Mammary epithelial cell (primary cell): ENCODE data around the gene KCNIP1.

ENCODE experiments used
- CTCF ChIP-seq, 2 donors: IDR thresholded peaks in 1 of 2; conservative IDR thresholded peaks in 1 of 2; 2 replicates each; pipeline ENCODE4 v1.5.1; 2011 to 2012; ENCODE audit warnings: inconsistent platforms in 2 of 2, low read length in 2 of 2, mild to moderate bottlenecking in 2 of 2, control low read depth in 1 of 2, low read depth in 1 of 2; ENCODE audit not compliant: insufficient read depth in 1 of 2; ENCODE audit errors: extremely low read depth in 1 of 2
- EZH2 ChIP-seq: IDR thresholded peaks from 2 replicates; pipeline ENCODE4 v1.6.1; 2012; ENCODE audit warnings: low read length, inconsistent platforms, borderline replicate concordance

DNA sequence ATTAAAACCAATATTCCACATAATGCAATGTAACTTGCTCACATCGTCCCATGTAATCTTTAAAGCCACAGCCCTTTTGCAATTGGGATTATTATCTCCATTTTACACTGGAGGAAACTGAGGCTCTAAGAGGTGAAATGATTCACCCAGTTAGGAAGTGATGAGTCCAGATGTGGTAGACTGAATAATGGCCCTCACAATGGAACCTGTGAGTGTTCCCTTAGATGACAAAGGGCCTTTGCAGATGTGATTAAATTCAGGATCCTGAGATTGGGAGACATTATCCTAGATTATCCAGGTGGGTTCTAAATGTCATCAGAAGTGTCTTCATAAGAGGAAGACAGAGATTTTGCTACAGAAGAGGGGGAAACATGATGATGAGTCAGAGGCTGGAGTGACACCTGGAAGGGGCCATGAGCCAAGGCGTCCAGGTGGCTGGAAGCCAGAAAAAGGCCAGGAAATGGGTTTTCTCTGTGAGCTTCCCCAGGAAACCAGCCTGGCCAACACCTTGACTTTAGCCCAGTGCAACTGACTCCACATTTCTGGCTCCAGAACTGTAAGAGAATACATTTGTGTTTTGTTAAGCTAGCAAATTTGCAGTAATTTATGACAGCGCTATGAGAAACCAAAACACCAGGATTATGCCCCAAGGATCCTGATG lies 139.1 kb downstream of the KCNIP1 start:
- no peak for TF ChIP-seq EZH2
- TF ChIP-seq CTCF (conservative IDR thresholded peaks at IDR 0.05 in 1 of 2, IDR thresholded peaks at IDR 0.05 in 1 of 2; ENCODE audit: extremely low read depth in 1 of 2, insufficient read depth in 1 of 2, low read depth in 1 of 2, low read length in 2 of 2), result no peak
